SK-N-SH (cell line): Measurements from ENCODE around the gene CDPF1. TPM values are rescaled to one million over a fixed set of nuclear protein-coding genes. Genes with fewer than 3 reads are reported as not detected.

ENCODE experiments used
- CTCF ChIA-PET: fragments of 300-600, 350-600 bp; formaldehyde crosslinking; extraction: SDS; loops from one replicate; lab custom pipeline; 2021; lab: Yijun Ruan, JAX
- POLR2A ChIA-PET: fragments of 350-600 bp; sonication (Branson Sonifier 250); formaldehyde crosslinking; extraction: SDS; loops from one replicate; lab custom pipeline; 2020; ENCODE audit warnings: antibody characterized with exemption, inconsistent platforms; lab: Yijun Ruan, JAX
- DNase-seq: peaks from one replicate; pipeline ENCODE4 v3.0.0; 2012
- H2AFZ ChIP-seq: fragments of 200-600 bp; sonication (generic); 2 replicates; pipeline ENCODE4 v1.8.1; 2016; ENCODE audit warnings: antibody characterized with exemption, mild to moderate bottlenecking, low read depth
- H3F3A ChIP-seq: fragments of 200-600 bp; sonication (generic); replicated peaks from 2 replicates; pipeline ENCODE3; 2016; ENCODE audit warnings: antibody characterized with exemption, mild to moderate bottlenecking; ENCODE audit not compliant: insufficient read depth
- H3K27ac ChIP-seq, 2 experiments: fragments of 200-500 bp in 1 of 2; fragments of 200-600 bp in 1 of 2; sonication (Bioruptor generic) in 1 of 2; sonication (generic), shearing (Covaris generic) in 1 of 2; 2 replicates each; pipeline versions ENCODE4 v1.5.1 to v1.6.1; 2014 to 2016; ENCODE audit warnings: low read depth in 2 of 2, inconsistent platforms in 1 of 2, low read length in 1 of 2, mild to moderate bottlenecking in 1 of 2, mixed read lengths in 1 of 2
- H3K27me3 ChIP-seq: fragments of 200-600 bp; sonication (generic), shearing (Covaris generic); 2 replicates; pipeline ENCODE4 v1.6.1; 2016; ENCODE audit warnings: mixed run types; ENCODE audit not compliant: insufficient read depth
- H3K36me3 ChIP-seq, 2 experiments: fragments of 200-500 bp in 1 of 2; fragments of 200-600 bp in 1 of 2; sonication (Bioruptor generic) in 1 of 2; sonication (generic) in 1 of 2; replicated peaks in 1 of 2; 2 replicates each; pipeline versions ENCODE3 to v1.5.1; 2014 to 2016; ENCODE audit warnings: low read length in 1 of 2, mild to moderate bottlenecking in 1 of 2; ENCODE audit not compliant: insufficient read depth in 2 of 2, control insufficient read depth in 1 of 2
- H3K4me1 ChIP-seq, 2 experiments: fragments of 200-500 bp in 1 of 2; fragments of 200-600 bp in 1 of 2; sonication (Bioruptor generic) in 1 of 2; sonication (generic), shearing (Covaris generic) in 1 of 2; 2 replicates each; pipeline versions ENCODE4 v1.5.1 to v1.6.1; 2014 to 2016; ENCODE audit warnings: low read depth in 1 of 2, low read length in 1 of 2, mixed run types in 1 of 2; ENCODE audit not compliant: insufficient read depth in 2 of 2, control insufficient read depth in 1 of 2
- H3K4me2 ChIP-seq: fragments of 200-600 bp; sonication (generic), shearing (Covaris generic); 2 replicates; pipeline ENCODE4 v1.6.1; 2017; ENCODE audit warnings: mixed run types
- H3K4me3 ChIP-seq, 2 experiments: fragments of 200-500 bp in 1 of 2; fragments of 200-600 bp in 1 of 2; sonication (Bioruptor generic) in 1 of 2; sonication (generic), shearing (Covaris generic) in 1 of 2; 2 replicates each; pipeline versions ENCODE4 v1.5.1 to v1.8.1; 2014 to 2016; ENCODE audit warnings: low read depth in 2 of 2, inconsistent platforms in 1 of 2, low read length in 1 of 2, mild to moderate bottlenecking in 1 of 2, mixed read lengths in 1 of 2, moderate library complexity in 1 of 2
- H3K79me2 ChIP-seq: fragments of 200-600 bp; sonication (generic); 2 replicates; pipeline ENCODE4 v1.8.1; 2017; ENCODE audit warnings: mild to moderate bottlenecking; ENCODE audit not compliant: insufficient read depth
- H3K9ac ChIP-seq: fragments of 200-600 bp; sonication (generic); 2 replicates; pipeline ENCODE4 v1.6.1; 2017; ENCODE audit warnings: mixed run types
- H3K9me2 ChIP-seq: fragments of 200-600 bp; sonication (generic); 2 replicates; pipeline ENCODE4 v1.6.1; 2017; ENCODE audit warnings: mixed run types
- H3K9me3 ChIP-seq: fragments of 200-600 bp; sonication (generic); 2 replicates; pipeline ENCODE4 v1.6.1; 2017; ENCODE audit warnings: mixed run types, mild to moderate bottlenecking, moderate library complexity
- H4K20me1 ChIP-seq: fragments of 200-600 bp; sonication (generic); 2 replicates; pipeline ENCODE4 v1.6.1; 2017; ENCODE audit warnings: mild to moderate bottlenecking, mixed run types; ENCODE audit not compliant: insufficient read depth
- FOXJ3 ChIP-seq: sonication (generic); formaldehyde crosslinking; IDR thresholded peaks from 2 replicates; pipeline ENCODE4 v1.5.1; 2020; ENCODE audit warnings: mild to moderate bottlenecking, missing genetic modification reagents
- GABPA ChIP-seq: IDR thresholded peaks from 2 replicates; pipeline ENCODE4 v1.4.0; 2012; ENCODE audit warnings: low read depth, mild to moderate bottlenecking
- NFIC ChIP-seq: IDR thresholded peaks from 2 replicates; pipeline ENCODE4 v1.4.0; 2012; ENCODE audit warnings: borderline replicate concordance
- RAD21 ChIP-seq: IDR thresholded peaks from 2 replicates; pipeline ENCODE4 v1.6.1; 2012; ENCODE audit warnings: mild to moderate bottlenecking, low read length
- SIN3A ChIP-seq: IDR thresholded peaks from 2 replicates; pipeline ENCODE4 v1.6.1; 2012; ENCODE audit warnings: low read depth, mild to moderate bottlenecking, low read length, moderate library complexity, borderline replicate concordance
- YY1 ChIP-seq: IDR thresholded peaks from 2 replicates; pipeline ENCODE4 v1.4.0; 2012; ENCODE audit warnings: low read depth, mild to moderate bottlenecking
- WGBS: methylation state at CpG from one replicate; pipeline ENCODE4 v1.1.6; 2017; ENCODE audit warnings: low lambda C conversion rate; 5-methylcytosine and 5-hydroxymethylcytosine counted together
- polyA plus RNA-seq, 3 experiments: library from polyadenylated mRNA; depleted of rRNA; stranded (reverse); fragments of >200 nt; gene quantifications; 2 replicates each; pipeline ENCODE4 v1.2.3, GENCODE V29; 2012

Gene CDPF1
- polyA plus RNA-seq, 1 of the 3 experiments (the other 2 are of a cell fraction) = 25.3 TPM

DNA sequence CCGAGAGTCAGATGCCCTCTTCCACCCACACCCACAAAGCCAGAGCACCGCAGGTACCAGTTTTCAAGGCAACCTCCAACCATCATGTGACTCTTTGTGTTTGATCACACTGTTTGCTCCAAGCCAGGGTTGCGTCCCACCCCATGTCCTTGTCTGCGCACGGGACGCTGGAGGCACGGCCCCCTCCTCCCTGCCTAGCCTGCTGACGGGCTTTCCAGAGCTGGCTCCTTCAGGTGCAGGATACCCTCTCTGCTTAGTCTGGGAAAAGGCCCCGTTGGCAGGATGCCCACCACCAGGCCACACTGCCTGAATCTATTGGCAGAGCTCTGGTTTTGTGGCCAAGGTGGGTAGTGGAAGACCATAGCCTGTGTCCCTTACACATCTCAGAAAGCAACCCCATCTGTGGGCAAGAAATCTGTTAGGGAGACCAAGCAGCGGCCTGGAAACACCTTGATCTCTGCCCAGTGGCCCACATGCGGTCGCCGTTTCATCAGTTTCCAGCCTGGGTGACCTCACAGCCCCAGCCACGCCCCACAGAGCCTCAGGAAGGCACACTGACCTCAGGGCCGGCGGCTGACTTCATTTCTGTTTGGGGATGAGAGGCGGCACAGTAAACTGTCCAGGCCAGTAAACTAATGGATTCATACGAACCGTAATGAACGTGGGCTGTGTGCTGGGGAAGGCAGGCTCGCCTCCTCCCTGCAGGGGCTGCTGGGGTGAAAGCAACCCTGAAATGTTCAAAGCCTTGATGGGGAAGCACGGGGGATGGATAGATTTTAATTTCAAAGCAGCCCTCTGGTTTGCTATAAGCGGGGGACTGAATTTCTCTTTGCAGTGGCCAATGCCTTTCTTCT is 25.8 kb downstream of the CDPF1 start:
- Histone ChIP-seq H3K79me2 (no peaks in the 10 kb centered on the region), H2AFZ (no peak overlapping the region), H3K9ac (no peak overlapping the region), H3K4me1 (peaks cover 0 to 2% of the 10 kb centered on the region in 2 experiments; a peak in 1 of 4 replicates), H3K9me2 (no peaks in the 10 kb centered on the region), H3K4me3 (no peak overlapping the region), H3K27me3 (no peaks in the 10 kb centered on the region), H3F3A (no peaks in the 10 kb centered on the region), H4K20me1 (no peaks in the 10 kb centered on the region), H3K4me2 (no peak overlapping the region), H3K9me3 (no peaks in the 10 kb centered on the region), H3K27ac (no peak overlapping the region), H3K36me3 (peaks cover 10 to 14% of the 10 kb centered on the region in 2 experiments)
- DNase-seq = no peak
- 96% methylated on average over 22 of the region's 23 CpGs for WGBS
- POLR2A ChIA-PET = no interaction called here
- TF ChIP-seq GABPA (no peak), RAD21 (no peak), FOXJ3 (CRISPR knock-in tag) (no peak)
- CTCF ChIA-PET = no interaction called here

DNA sequence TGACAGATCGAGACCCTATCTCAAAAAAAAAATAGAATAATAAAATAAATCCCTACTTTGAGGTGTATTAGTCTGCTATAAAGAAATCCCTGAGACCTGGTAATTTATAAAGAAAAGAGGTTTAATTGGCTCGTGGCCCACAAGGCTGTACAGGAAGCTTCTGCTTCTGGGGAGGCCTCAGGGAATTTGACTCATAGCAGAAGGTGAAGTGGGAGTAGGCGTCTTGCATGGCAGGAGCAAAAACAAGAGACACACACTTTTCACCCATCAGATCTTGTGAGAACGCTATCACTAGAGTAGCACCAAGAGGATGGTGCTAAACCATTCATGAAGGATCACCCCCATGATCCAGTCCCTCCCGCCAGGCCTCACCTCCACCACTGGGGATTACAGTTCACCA is 29.2 kb downstream of the CDPF1 start:
- no peak overlapping the region for H3K4me2 ChIP-seq
- H3K4me3 ChIP-seq = no peak overlapping the region
- H3K27ac ChIP-seq = no peak overlapping the region
- peaks cover 14 to 16% of the 10 kb centered on the region in 2 experiments for H3K36me3 ChIP-seq
- WGBS = 88% methylated on average over 5 of the region's 5 CpGs
- no peak for DNase-seq
- H3K79me2 ChIP-seq = no peaks in the 10 kb centered on the region
- no peaks in the 10 kb centered on the region for H4K20me1 ChIP-seq
- no peak overlapping the region for H2AFZ ChIP-seq
- POLR2A ChIA-PET = no interaction called here
- TF ChIP-seq RAD21 (no peak), YY1 (no peak)
- H3K27me3 ChIP-seq = no peaks in the 10 kb centered on the region
- CTCF ChIA-PET = no interaction called here
- H3K4me1 ChIP-seq = peaks cover 0 to 2% of the 10 kb centered on the region in 2 experiments; a peak in 1 of 4 replicates
- no peaks in the 10 kb centered on the region for H3K9me3 ChIP-seq
- no peak overlapping the region for H3K9ac ChIP-seq
- no peaks in the 10 kb centered on the region for H3F3A ChIP-seq
- no peaks in the 10 kb centered on the region for H3K9me2 ChIP-seq

DNA sequence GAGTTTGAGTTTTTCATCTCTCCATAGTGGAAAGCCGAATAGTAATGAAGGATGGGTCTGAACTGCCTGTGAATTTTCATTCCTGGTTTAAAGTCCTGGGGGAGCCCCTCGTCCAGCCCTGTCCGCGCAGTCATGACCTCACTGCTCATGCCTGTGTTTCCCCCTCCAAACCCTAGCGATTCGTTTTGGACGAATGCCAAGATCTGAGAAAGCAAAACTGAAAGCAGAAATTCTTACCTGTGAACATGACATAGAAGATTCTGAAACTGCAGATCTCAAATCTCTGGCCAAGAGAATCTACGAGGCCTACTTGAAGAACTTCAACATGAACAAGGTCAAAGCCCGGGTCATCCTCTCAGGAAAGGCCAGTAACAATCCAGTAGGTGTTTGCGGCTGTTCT is 30.5 kb downstream of the CDPF1 start:
- Histone ChIP-seq H2AFZ (no peak overlapping the region), H3K27me3 (no peaks in the 10 kb centered on the region), H3K9me3 (no peaks in the 10 kb centered on the region), H3K4me3 (no peak overlapping the region), H3K4me2 (no peak overlapping the region), H3K79me2 (no peaks in the 10 kb centered on the region), H4K20me1 (no peaks in the 10 kb centered on the region), H3K4me1 (peaks cover 0 to 2% of the 10 kb centered on the region in 2 experiments; a peak in 1 of 4 replicates), H3F3A (no peaks in the 10 kb centered on the region), H3K27ac (no peak overlapping the region), H3K9me2 (no peaks in the 10 kb centered on the region), H3K9ac (no peak overlapping the region), H3K36me3 (peaks cover 17 to 21% of the 10 kb centered on the region in 2 experiments)
- WGBS = 87% methylated on average over 10 of the region's 10 CpGs
- ChIA-PET CTCF (no interaction called here), POLR2A (no interaction called here)
- DNase-seq = no peak
- no peak for TF ChIP-seq SIN3A
- 0 out of 2 replicates have a peak, but pooled peaks have one; percentile 6 for TF ChIP-seq NFIC
